ENCODE results near the gene DYRK3. TPM values are rescaled to one million over a fixed set of nuclear protein-coding genes. Genes with fewer than 3 reads are reported as not detected.

DYRK3 gene
- total and polyA plus RNA-seq, 9 of the 15 experiments (the other 6 are each of a cell fraction or from before 2014, with no cell fraction given) = 4.5 to 33.7 (median 25.7) TPM

DNA sequence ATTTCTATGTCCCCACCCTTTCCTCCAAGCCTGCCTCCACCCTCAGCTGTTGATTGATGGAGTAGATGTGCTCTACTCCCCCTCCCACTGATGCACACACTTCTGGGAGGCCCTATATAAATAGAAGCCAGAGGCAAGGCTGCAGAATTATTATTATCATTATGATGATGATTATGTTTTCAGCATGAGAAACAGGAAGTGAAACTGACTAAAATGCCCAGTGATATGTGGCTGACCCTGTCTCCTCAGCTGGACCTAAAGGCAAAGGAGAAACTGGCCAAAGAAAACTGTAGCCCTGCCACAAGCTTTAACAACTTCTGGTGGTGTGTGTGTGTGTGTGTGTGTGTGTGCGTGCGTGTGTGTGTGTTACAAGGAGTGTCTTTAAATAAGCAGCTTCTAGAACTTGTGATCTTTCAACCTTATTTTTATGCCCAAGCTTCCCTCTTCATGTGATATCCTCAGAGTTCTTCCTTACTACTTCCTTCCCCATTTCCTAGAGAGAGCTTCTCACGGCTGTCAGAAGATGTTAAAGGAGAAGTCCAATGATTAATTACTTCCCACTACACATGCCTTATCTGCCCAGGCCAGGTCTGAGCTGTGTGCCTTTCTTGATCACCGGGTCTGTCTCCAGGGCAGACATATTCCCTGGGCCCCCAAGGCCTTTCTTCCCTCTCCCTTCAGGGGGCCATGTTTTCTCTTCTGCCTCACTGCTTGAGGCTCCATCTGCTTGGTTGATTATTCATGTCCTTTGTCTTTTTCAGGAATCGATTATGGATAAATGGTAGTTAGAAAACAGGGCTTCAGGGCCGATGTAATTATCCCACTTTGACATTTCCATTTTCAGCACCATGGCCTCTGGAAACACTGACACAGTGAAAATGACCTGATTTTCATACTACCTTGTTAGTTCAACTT is 37.8 kb downstream of the DYRK3 start (continued):
- TF ChIP-seq, protein P1, sequence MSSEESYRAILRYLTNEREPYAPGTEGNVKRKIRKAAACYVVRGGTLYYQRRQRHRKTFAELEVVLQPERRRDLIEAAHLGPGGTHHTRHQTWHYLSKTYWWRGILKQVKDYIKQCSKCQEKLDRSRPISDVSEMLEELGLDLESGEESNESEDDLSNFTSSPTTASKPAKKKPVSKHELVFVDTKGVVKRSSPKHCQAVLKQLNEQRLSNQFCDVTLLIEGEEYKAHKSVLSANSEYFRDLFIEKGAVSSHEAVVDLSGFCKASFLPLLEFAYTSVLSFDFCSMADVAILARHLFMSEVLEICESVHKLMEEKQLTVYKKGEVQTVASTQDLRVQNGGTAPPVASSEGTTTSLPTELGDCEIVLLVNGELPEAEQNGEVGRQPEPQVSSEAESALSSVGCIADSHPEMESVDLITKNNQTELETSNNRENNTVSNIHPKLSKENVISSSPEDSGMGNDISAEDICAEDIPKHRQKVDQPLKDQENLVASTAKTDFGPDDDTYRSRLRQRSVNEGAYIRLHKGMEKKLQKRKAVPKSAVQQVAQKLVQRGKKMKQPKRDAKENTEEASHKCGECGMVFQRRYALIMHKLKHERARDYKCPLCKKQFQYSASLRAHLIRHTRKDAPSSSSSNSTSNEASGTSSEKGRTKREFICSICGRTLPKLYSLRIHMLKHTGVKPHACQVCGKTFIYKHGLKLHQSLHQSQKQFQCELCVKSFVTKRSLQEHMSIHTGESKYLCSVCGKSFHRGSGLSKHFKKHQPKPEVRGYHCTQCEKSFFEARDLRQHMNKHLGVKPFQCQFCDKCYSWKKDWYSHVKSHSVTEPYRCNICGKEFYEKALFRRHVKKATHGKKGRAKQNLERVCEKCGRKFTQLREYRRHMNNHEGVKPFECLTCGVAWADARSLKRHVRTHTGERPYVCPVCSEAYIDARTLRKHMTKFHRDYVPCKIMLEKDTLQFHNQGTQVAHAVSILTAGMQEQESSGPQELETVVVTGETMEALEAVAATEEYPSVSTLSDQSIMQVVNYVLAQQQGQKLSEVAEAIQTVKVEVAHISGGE (CRISPR knock-in tag; IDR thresholded peaks at IDR 0.05) = peak in 1 of 3 experiments; percentile 88; a peak in 2 of 6 replicates
- no peak for TF ChIP-seq HOMEZ (CRISPR knock-in tag; IDR thresholded peaks at IDR 0.05)
- no peak for TF ChIP-seq KLF1 (tag; IDR thresholded peaks at IDR 0.05)
- peak; percentile 92 for TF ChIP-seq CTBP1 (IDR thresholded peaks at IDR 0.05; ENCODE audit: borderline replicate concordance)
- peak; percentile 7 to 86; a peak in 3 of 4 replicates for TF ChIP-seq HDAC1 (IDR thresholded peaks at IDR 0.05)
- TF ChIP-seq LARP7 (IDR thresholded peaks at IDR 0.05) = peak; percentile 53; the same call in 1 of the 2 replicates
- TF ChIP-seq ZBTB12 (CRISPR knock-in tag; IDR thresholded peaks at IDR 0.05) = 0 out of 2 replicates have a peak, but pooled peaks have one; percentile 42
- TF ChIP-seq ZKSCAN3 (CRISPR knock-in tag; IDR thresholded peaks at IDR 0.05) = no peak
- TF ChIP-seq PYGO2 (tag; IDR thresholded peaks at IDR 0.05) = peak; percentile 83
- TF ChIP-seq PTRF (tag; IDR thresholded peaks at IDR 0.05) = peak; percentile 34; the same call in 1 of the 2 replicates
- TF ChIP-seq TGIF2 (CRISPR knock-in tag; IDR thresholded peaks at IDR 0.05) = no peak
- no peak for TF ChIP-seq ZNF121 (CRISPR knock-in tag; conservative IDR thresholded peaks at IDR 0.05)
- no peak for TF ChIP-seq RNF219 (CRISPR knock-in tag; IDR thresholded peaks at IDR 0.05)
- peak; percentile 100 for TF ChIP-seq DPF2 (IDR thresholded peaks at IDR 0.05)
- peak; percentile 99 for TF ChIP-seq LEF1 (IDR thresholded peaks at IDR 0.05)
- TF ChIP-seq ERF (CRISPR knock-in tag; IDR thresholded peaks at IDR 0.05) = peak; percentile 88; the same call in 1 of the 2 replicates
- no peak for TF ChIP-seq NFE2L1 (tag; IDR thresholded peaks at IDR 0.05; ENCODE audit: borderline replicate concordance, low read depth)
- TF ChIP-seq SRSF3 (IDR thresholded peaks at IDR 0.05; ENCODE audit: insufficient read depth, low read length) = no peak
